Activated CD8-positive, alpha-beta T cell treated with anti-CD3 and anti-CD28 coated beads for 36 hours (primary cell): ENCODE data around the gene POLK. TPM values are rescaled to one million over a fixed set of nuclear protein-coding genes. Genes with fewer than 3 reads are reported as not detected.
A peak's percentile ranks its signal among the peaks of the same experiment; 100 is the strongest.
"Not testable (repeated sequence)": the region's sequence is repeated elsewhere in the genome, so short reads cannot be mapped to it uniquely, and the experiment has no call there.

Source experiments
- ATAC-seq: fragments of 200-7000 bp; cut with Tn5 transposase; one replicate; pipeline ENCODE4 v1.10.0; 2021; ENCODE audit warnings: mild to moderate bottlenecking, moderate library complexity
- CTCF ChIA-PET: fragments of 350-600 bp; sonication (Branson Sonifier 250); formaldehyde crosslinking; loops from one replicate; lab custom pipeline; 2021; ENCODE audit warnings: antibody characterized with exemption; lab: Charles Lee
- POLR2A ChIA-PET: fragments of 350-600 bp; sonication (Branson Sonifier 250); formaldehyde crosslinking; loops from one replicate; lab custom pipeline; 2021; ENCODE audit warnings: antibody characterized with exemption; lab: Charles Lee
- DNase-seq: peaks from one replicate; pipeline ENCODE4 v3.0.0-alpha.2; 2020
- H3K27ac Mint-ChIP-seq: one replicate; pipeline ENCODE4 v1.8.0; 2021; ENCODE audit warnings: mild to moderate bottlenecking, mixed read lengths
- H3K27me3 Mint-ChIP-seq: one replicate; pipeline ENCODE4 v1.8.0; 2021; ENCODE audit warnings: mixed read lengths
- H3K36me3 Mint-ChIP-seq: one replicate; pipeline ENCODE4 v1.8.0; 2021; ENCODE audit warnings: low read depth, mixed read lengths
- H3K4me1 Mint-ChIP-seq: one replicate; pipeline ENCODE4 v1.8.0; 2021; ENCODE audit warnings: low read depth, mixed read lengths
- H3K4me3 Mint-ChIP-seq: one replicate; pipeline ENCODE4 v1.8.0; 2021; ENCODE audit warnings: mild to moderate bottlenecking, moderate library complexity, mixed read lengths
- H3K9me3 Mint-ChIP-seq: one replicate; pipeline ENCODE4 v1.8.0; 2021; ENCODE audit warnings: mixed read lengths
- intact Hi-C: fragments of 100-400 bp; cut with micrococcal nuclease; formaldehyde crosslinking; loops from one replicate; pipeline ENCODE4 v1.10.0; 2022
- total RNA-seq, 2 experiments: library from RNA; stranded (reverse); gene quantifications; one replicate each; pipeline ENCODE4 v1.2.3, GENCODE V29; 2021
- TF ChIP-seq, protein P1 (sequence below): fragments of 200-600 bp; IDR thresholded peaks from one replicate; pipeline ENCODE4 v1.8.0; 2022; ENCODE audit warnings: antibody characterized with exemption, mild to moderate bottlenecking

The POLK gene
- total RNA-seq, 2 experiments from 2014 or later, result 29.5 to 30.6 TPM

- no peak overlapping the region for H3K4me3 Mint-ChIP-seq
- H3K27me3 Mint-ChIP-seq, result no peaks in the 10 kb centered on the region
- intact Hi-C loops, result no loop called here
- H3K4me1 Mint-ChIP-seq, result peaks cover 51% of the 10 kb centered on the region
- POLR2A ChIA-PET, result interaction anchor here (1.0 to 1.2 kb wide), 2 partner anchors 14 to 41 kb away, joined by 3 to 4 read pairs; no protein-coding TSS in a partner anchor
- no peak for ATAC-seq
- TF ChIP-seq, protein P1, sequence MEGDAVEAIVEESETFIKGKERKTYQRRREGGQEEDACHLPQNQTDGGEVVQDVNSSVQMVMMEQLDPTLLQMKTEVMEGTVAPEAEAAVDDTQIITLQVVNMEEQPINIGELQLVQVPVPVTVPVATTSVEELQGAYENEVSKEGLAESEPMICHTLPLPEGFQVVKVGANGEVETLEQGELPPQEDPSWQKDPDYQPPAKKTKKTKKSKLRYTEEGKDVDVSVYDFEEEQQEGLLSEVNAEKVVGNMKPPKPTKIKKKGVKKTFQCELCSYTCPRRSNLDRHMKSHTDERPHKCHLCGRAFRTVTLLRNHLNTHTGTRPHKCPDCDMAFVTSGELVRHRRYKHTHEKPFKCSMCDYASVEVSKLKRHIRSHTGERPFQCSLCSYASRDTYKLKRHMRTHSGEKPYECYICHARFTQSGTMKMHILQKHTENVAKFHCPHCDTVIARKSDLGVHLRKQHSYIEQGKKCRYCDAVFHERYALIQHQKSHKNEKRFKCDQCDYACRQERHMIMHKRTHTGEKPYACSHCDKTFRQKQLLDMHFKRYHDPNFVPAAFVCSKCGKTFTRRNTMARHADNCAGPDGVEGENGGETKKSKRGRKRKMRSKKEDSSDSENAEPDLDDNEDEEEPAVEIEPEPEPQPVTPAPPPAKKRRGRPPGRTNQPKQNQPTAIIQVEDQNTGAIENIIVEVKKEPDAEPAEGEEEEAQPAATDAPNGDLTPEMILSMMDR, result no peak
- peaks cover 10% of the 10 kb centered on the region for H3K9me3 Mint-ChIP-seq
- CTCF ChIA-PET, result no interaction called here
- no peak for DNase-seq
- peaks cover 29% of the 10 kb centered on the region for H3K36me3 Mint-ChIP-seq
- peak overlapping the region; percentile 70 for H3K27ac Mint-ChIP-seq
Observed at GRCh38 chr5:75526070-75526469, 14.4 kb downstream of the POLK start.

DNA sequence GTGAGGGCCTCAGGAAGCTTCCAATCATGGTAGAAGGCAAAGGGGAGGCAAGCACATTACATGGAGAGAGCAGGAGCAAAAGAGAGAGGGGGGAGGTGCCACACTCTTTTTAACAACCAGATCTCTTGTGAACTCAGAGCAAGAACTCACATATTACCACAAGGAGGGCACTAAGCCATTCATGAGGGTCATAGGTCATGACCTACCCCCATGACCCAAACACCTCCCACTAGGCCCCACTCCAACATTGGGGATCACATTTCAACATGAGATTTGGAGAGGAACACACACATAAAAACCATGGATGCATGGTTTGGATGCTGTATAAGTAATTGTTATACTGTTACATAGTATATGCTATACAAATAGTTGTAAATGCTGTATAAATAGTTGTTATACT lies 17.5 kb downstream of the POLK start:
- peaks cover 36% of the 10 kb centered on the region for H3K36me3 Mint-ChIP-seq
- intact Hi-C loops, result no loop called here
- no peak overlapping the region for H3K27ac Mint-ChIP-seq
- ATAC-seq (no peak), DNase-seq (no peak)
- H3K4me1 Mint-ChIP-seq, result peaks cover 29% of the 10 kb centered on the region
- H3K27me3 Mint-ChIP-seq, result no peaks in the 10 kb centered on the region
- POLR2A ChIA-PET, result no interaction called here
- TF ChIP-seq, protein P1, result no peak
- peaks cover 6% of the 10 kb centered on the region for H3K9me3 Mint-ChIP-seq
- H3K4me3 Mint-ChIP-seq, result no peak overlapping the region
- CTCF ChIA-PET, result no interaction called here

GRCh38 chr5:75532190-75532589 lies 20.5 kb downstream of the POLK start:
- intact Hi-C loops, result no loop called here
- Mint-ChIP-seq H3K36me3 (peaks cover 50% of the 10 kb centered on the region), H3K27ac (no peak overlapping the region), H3K4me3 (no peak overlapping the region), H3K9me3 (peaks cover 17% of the 10 kb centered on the region), H3K4me1 (peaks cover 26% of the 10 kb centered on the region), H3K27me3 (no peaks in the 10 kb centered on the region)
- ATAC-seq, result no peak
- ChIA-PET POLR2A (interaction anchor here (0.6 kb wide), 1 partner anchor 168 kb away, joined by 3 read pairs; no protein-coding TSS in a partner anchor), CTCF (no interaction called here)
- TF ChIP-seq, protein P1, result no peak
- no peak for DNase-seq

- H3K4me1 Mint-ChIP-seq, result peaks cover 26% of the 10 kb centered on the region
- ATAC-seq, H3K27ac Mint-ChIP-seq, H3K27me3 Mint-ChIP-seq, intact Hi-C loops, H3K4me3 Mint-ChIP-seq, DNase-seq, CTCF ChIA-PET: not testable (repeated sequence)
- H3K36me3 Mint-ChIP-seq, result peaks cover 50% of the 10 kb centered on the region
- peaks cover 17% of the 10 kb centered on the region for H3K9me3 Mint-ChIP-seq
- POLR2A ChIA-PET, result interaction anchor here (1.0 kb wide), 1 partner anchor 22 kb away, joined by 3 read pairs; the partner anchor contains the start of gene POLK
Observed at GRCh38 chr5:75533716-75534115, 22.0 kb downstream of the POLK start.

DNA sequence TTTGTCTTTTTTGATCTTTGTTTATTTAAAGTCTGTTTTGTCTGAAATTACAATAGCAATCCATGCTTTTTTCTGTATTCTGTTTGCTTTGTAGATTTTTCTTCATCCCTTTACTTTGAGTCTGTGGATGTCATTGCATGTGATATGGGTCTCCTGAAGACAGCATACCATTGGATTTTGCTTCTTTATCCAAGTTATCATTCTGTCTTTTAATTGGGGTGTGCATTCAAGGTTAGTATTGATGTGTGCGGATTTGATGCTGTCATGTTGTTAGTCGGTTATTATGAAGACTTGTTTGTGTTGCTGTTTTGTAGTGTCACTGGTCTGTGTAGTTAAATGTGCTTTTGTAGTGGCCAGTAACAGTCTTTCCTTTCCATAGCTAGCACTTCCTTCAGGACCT lies 23.0 kb downstream of the POLK start:
- Mint-ChIP-seq H3K27ac (no peak overlapping the region), H3K4me1 (peaks cover 22% of the 10 kb centered on the region), H3K36me3 (peaks cover 46% of the 10 kb centered on the region), H3K27me3 (no peaks in the 10 kb centered on the region), H3K4me3 (no peak overlapping the region), H3K9me3 (peaks cover 17% of the 10 kb centered on the region)
- DNase-seq (no peak), ATAC-seq (no peak)
- CTCF ChIA-PET, result no interaction called here
- POLR2A ChIA-PET, result no interaction called here
- TF ChIP-seq, protein P1, result no peak
- intact Hi-C loops, result no loop called here
